ENCODE measurements around the gene LHPP. TPM values are rescaled to one million over a fixed set of nuclear protein-coding genes. Genes with fewer than 3 reads are reported as not detected.
A peak's percentile ranks its signal among the peaks of the same experiment; 100 is the strongest.

Gene LHPP
- total and polyA plus RNA-seq, 2 experiments from 2014 or later, result 19.0 to 22.9 TPM

- H3K27ac ChIP-seq, result no peak overlapping the region
- H3K36me3 ChIP-seq (ENCODE audit: low read depth), result no peaks in the 10 kb centered on the region
- peak overlapping the region; percentile 94 for H2AFZ ChIP-seq
- peak overlapping the region; percentile 78 for H3K4me3 ChIP-seq
- peak overlapping the region; percentile 66 for H3K4me2 ChIP-seq (ENCODE audit: unreplicated experiment)
- no peaks in the 10 kb centered on the region for H3K9me3 ChIP-seq (ENCODE audit: low read depth)
- TF ChIP-seq EZH2 (IDR thresholded peaks at IDR 0.05; ENCODE audit: insufficient read depth, poor library complexity, severe bottlenecking), result no peak
- no peak for TF ChIP-seq EZH2phosphoT487 (IDR thresholded peaks at IDR 0.05; ENCODE audit: insufficient read depth, low read depth)
- WGBS, 2 experiments (ENCODE audit: low coverage in 1 of 2, low lambda C conversion rate in 2 of 2, missing lambda C conversion rate in 2 of 2), result 80 to 86% methylated on average over 8 of the region's 8 CpGs
- H3K9ac ChIP-seq, result peak overlapping the region; percentile 64
- H3F3A ChIP-seq (ENCODE audit: insufficient read depth), result no peaks in the 10 kb centered on the region
- H3K4me1 ChIP-seq (ENCODE audit: insufficient read depth), result no peaks in the 10 kb centered on the region
- in situ Hi-C loops (cut with MboI), result no loop called here
- no peaks in the 10 kb centered on the region; the same call in 1 of the 2 replicates for H3K27me3 ChIP-seq (replicated peaks; ENCODE audit: insufficient read depth)
- no peak for DNase-seq
- no peaks in the 10 kb centered on the region for H3K9me2 ChIP-seq (ENCODE audit: insufficient read depth)
- H3K79me2 ChIP-seq (ENCODE audit: insufficient read depth), result no peaks in the 10 kb centered on the region
- no peaks in the 10 kb centered on the region for H4K20me1 ChIP-seq (ENCODE audit: insufficient read depth)
Observed at GRCh38 chr10:124462348-124462695, 699 bp downstream of the LHPP start.

GRCh38 chr10:124464028-124464965, 2.7 kb downstream of the LHPP start:
- Histone ChIP-seq H3K9me2 (ENCODE audit: insufficient read depth) (no peaks in the 10 kb centered on the region), H3K27me3 (replicated peaks; ENCODE audit: insufficient read depth) (no peaks in the 10 kb centered on the region), H3F3A (ENCODE audit: insufficient read depth) (no peaks in the 10 kb centered on the region), H3K9me3 (ENCODE audit: low read depth) (no peaks in the 10 kb centered on the region), H3K79me2 (ENCODE audit: insufficient read depth) (no peaks in the 10 kb centered on the region), H3K4me1 (ENCODE audit: insufficient read depth) (no peaks in the 10 kb centered on the region), H3K36me3 (ENCODE audit: low read depth) (no peaks in the 10 kb centered on the region), H2AFZ (no peak overlapping the region), H3K4me2 (ENCODE audit: unreplicated experiment) (no peak overlapping the region), H3K27ac (no peak overlapping the region), H4K20me1 (ENCODE audit: insufficient read depth) (no peaks in the 10 kb centered on the region), H3K9ac (no peak overlapping the region), H3K4me3 (no peak overlapping the region)
- DNase-seq, result no peak
- 90 to 91% methylated on average over 9 of the region's 9 CpGs for WGBS, 2 experiments (ENCODE audit: low coverage in 1 of 2, low lambda C conversion rate in 2 of 2, missing lambda C conversion rate in 2 of 2)
- no peak for TF ChIP-seq EZH2phosphoT487 (IDR thresholded peaks at IDR 0.05; ENCODE audit: insufficient read depth, low read depth)
- in situ Hi-C loops (cut with MboI), result no loop called here

- Histone ChIP-seq H3K9me2 (ENCODE audit: insufficient read depth) (no peaks in the 10 kb centered on the region), H3K4me3 (no peak overlapping the region), H3K4me2 (ENCODE audit: unreplicated experiment) (no peak overlapping the region), H3K79me2 (ENCODE audit: insufficient read depth) (no peaks in the 10 kb centered on the region), H3K4me1 (ENCODE audit: insufficient read depth) (no peaks in the 10 kb centered on the region), H3K27me3 (replicated peaks; ENCODE audit: insufficient read depth) (no peaks in the 10 kb centered on the region), H3K27ac (no peak overlapping the region), H2AFZ (no peak overlapping the region), H4K20me1 (ENCODE audit: insufficient read depth) (no peaks in the 10 kb centered on the region), H3F3A (ENCODE audit: insufficient read depth) (no peaks in the 10 kb centered on the region), H3K9me3 (ENCODE audit: low read depth) (no peaks in the 10 kb centered on the region), H3K9ac (no peak overlapping the region), H3K36me3 (ENCODE audit: low read depth) (no peaks in the 10 kb centered on the region)
- WGBS, 2 experiments (ENCODE audit: low coverage in 1 of 2, low lambda C conversion rate in 2 of 2, missing lambda C conversion rate in 2 of 2), result 82 to 85% methylated on average over 17 of the region's 17 CpGs
- no peak for DNase-seq
- in situ Hi-C loops (cut with MboI), result no loop called here
- TF ChIP-seq EZH2 (IDR thresholded peaks at IDR 0.05; ENCODE audit: insufficient read depth, poor library complexity, severe bottlenecking) (no peak), EZH2phosphoT487 (IDR thresholded peaks at IDR 0.05; ENCODE audit: insufficient read depth, low read depth) (no peak)
Observed at GRCh38 chr10:124465003-124465776, 3.6 kb downstream of the LHPP start.

- Histone ChIP-seq H3K4me1 (ENCODE audit: insufficient read depth) (no peaks in the 10 kb centered on the region), H3K9me2 (ENCODE audit: insufficient read depth) (no peaks in the 10 kb centered on the region), H3K9me3 (ENCODE audit: low read depth) (no peaks in the 10 kb centered on the region), H3K9ac (no peak overlapping the region), H3K4me2 (ENCODE audit: unreplicated experiment) (no peak overlapping the region), H3K4me3 (no peak overlapping the region), H3F3A (ENCODE audit: insufficient read depth) (no peaks in the 10 kb centered on the region), H4K20me1 (ENCODE audit: insufficient read depth) (no peaks in the 10 kb centered on the region), H3K27ac (no peak overlapping the region), H3K36me3 (ENCODE audit: low read depth) (no peaks in the 10 kb centered on the region), H2AFZ (no peak overlapping the region), H3K79me2 (ENCODE audit: insufficient read depth) (no peaks in the 10 kb centered on the region), H3K27me3 (replicated peaks; ENCODE audit: insufficient read depth) (no peaks in the 10 kb centered on the region)
- no peak for DNase-seq
- in situ Hi-C loops (cut with MboI), result no loop called here
- TF ChIP-seq EZH2 (IDR thresholded peaks at IDR 0.05; ENCODE audit: insufficient read depth, poor library complexity, severe bottlenecking) (no peak), EZH2phosphoT487 (IDR thresholded peaks at IDR 0.05; ENCODE audit: insufficient read depth, low read depth) (no peak)
- 68 to 72% methylated on average over 9 of the region's 9 CpGs for WGBS, 2 experiments (ENCODE audit: low coverage in 1 of 2, low lambda C conversion rate in 2 of 2, missing lambda C conversion rate in 2 of 2)
Observed at GRCh38 chr10:124465777-124466488, 4.3 kb downstream of the LHPP start.

Data from GM23248 (cell line).